Pons (tissue), 1 donor: Measurements from ENCODE around the gene EDAR.

Experiments
- DNase-seq: peaks from one replicate; pipeline ENCODE4 v3.0.0-alpha.2; 2016; ENCODE audit warnings: low spot score

EDAR gene

GRCh38 chr2:108967757-108968156 is 21.3 kb downstream of the EDAR start:
- no peak for DNase-seq

- DNase-seq, result no peak
Observed at GRCh38 chr2:108965540-108966289, 23.3 kb downstream of the EDAR start.

- DNase-seq, result no peak
Observed at GRCh38 chr2:108963057-108963456, 26.0 kb downstream of the EDAR start.

GRCh38 chr2:108961796-108962195 is 27.2 kb downstream of the EDAR start:
- DNase-seq, result no peak

GRCh38 chr2:108960006-108960405 is 29.0 kb downstream of the EDAR start:
- no peak for DNase-seq

- DNase-seq, result no peak
Observed at GRCh38 chr2:108959401-108959800, 29.6 kb downstream of the EDAR start.

GRCh38 chr2:108958632-108959341 is 30.2 kb downstream of the EDAR start:
- no peak for DNase-seq

- no peak for DNase-seq
Observed at GRCh38 chr2:108958002-108958401, 31.0 kb downstream of the EDAR start.

GRCh38 chr2:108956375-108956774 is 32.6 kb downstream of the EDAR start:
- no peak for DNase-seq

GRCh38 chr2:108950369-108951135 is 38.5 kb downstream of the EDAR start:
- no peak for DNase-seq

- no peak for DNase-seq
Observed at GRCh38 chr2:108949316-108950239, 39.4 kb downstream of the EDAR start.

- no peak for DNase-seq
Observed at GRCh38 chr2:108947271-108947907, 41.6 kb downstream of the EDAR start.

- no peak for DNase-seq
Observed at GRCh38 chr2:108946442-108946841, 42.6 kb downstream of the EDAR start.

GRCh38 chr2:108945969-108946368 is 43.1 kb downstream of the EDAR start:
- no peak for DNase-seq

GRCh38 chr2:108944601-108945331 is 44.3 kb downstream of the EDAR start:
- no peak for DNase-seq

- DNase-seq, result no peak
Observed at GRCh38 chr2:108943751-108944150, 45.3 kb downstream of the EDAR start.

- DNase-seq, result no peak
Observed at GRCh38 chr2:108942888-108943287, 46.1 kb downstream of the EDAR start.

GRCh38 chr2:108942231-108942825 is 46.7 kb downstream of the EDAR start:
- DNase-seq, result no peak

GRCh38 chr2:108941767-108942166 is 47.3 kb downstream of the EDAR start:
- no peak for DNase-seq

- no peak for DNase-seq
Observed at GRCh38 chr2:108941161-108941665, 47.8 kb downstream of the EDAR start.
